ENCODE results near the gene ZNF444.

The ZNF444 gene

GRCh38 chr19:56137405-56137804, 3.7 kb upstream of the ZNF444 start:
- no peak for TF ChIP-seq CTCF (IDR thresholded peaks at IDR 0.05; ENCODE audit: low read depth, low read length)
- no peak for DNase-seq (ENCODE audit: extremely low read depth, low read depth)

- TF ChIP-seq CTCF (IDR thresholded peaks at IDR 0.05; ENCODE audit: low read depth, low read length): no peak
These were observed 3.0 kb upstream of the ZNF444 start for GRCh38 chr19:56138069-56138468.

GRCh38 chr19:56139847-56140582, 1.1 kb upstream of the ZNF444 start:
- no peak for DNase-seq (ENCODE audit: extremely low read depth, low read depth)
- no peak for TF ChIP-seq CTCF (IDR thresholded peaks at IDR 0.05; ENCODE audit: low read depth, low read length)

More at GRCh38 chr19:56138069-56138468, 3.0 kb upstream of the ZNF444 start:
- no peak for DNase-seq (ENCODE audit: extremely low read depth, low read depth)

- no peak for DNase-seq (ENCODE audit: extremely low read depth, low read depth)
- TF ChIP-seq CTCF (IDR thresholded peaks at IDR 0.05; ENCODE audit: low read depth, low read length): no peak
These were observed 418 bp downstream of the ZNF444 start for GRCh38 chr19:56141417-56141993.

GRCh38 chr19:56142087-56142787, 1.1 kb downstream of the ZNF444 start:
- no peak for DNase-seq (ENCODE audit: extremely low read depth, low read depth)
- TF ChIP-seq CTCF (IDR thresholded peaks at IDR 0.05; ENCODE audit: low read depth, low read length): no peak

- no peak for TF ChIP-seq CTCF (IDR thresholded peaks at IDR 0.05; ENCODE audit: low read depth, low read length)
- DNase-seq (ENCODE audit: extremely low read depth, low read depth): no peak
These were observed 1.9 kb downstream of the ZNF444 start for GRCh38 chr19:56142897-56143434.

GRCh38 chr19:56144376-56144775, 3.3 kb downstream of the ZNF444 start:
- no peak for TF ChIP-seq CTCF (IDR thresholded peaks at IDR 0.05; ENCODE audit: low read depth, low read length)
- no peak for DNase-seq (ENCODE audit: extremely low read depth, low read depth)
